IMR-90 (cell line): ENCODE data around the gene EGFL7. TPM values are rescaled to one million over a fixed set of nuclear protein-coding genes. Genes with fewer than 3 reads are reported as not detected.
A peak's percentile ranks its signal among the peaks of the same experiment; 100 is the strongest.

ENCODE experiments used
- ATAC-seq: fragments of 200-7000 bp; cut with Tn5 transposase; 2 replicates; pipeline ENCODE4 v1.9.1; 2020; ENCODE audit warnings: low read depth, mild to moderate bottlenecking, moderate library complexity
- BruUV-seq: library from RNA; stranded (reverse); fragments of 400-500 nt; replicated peaks from 2 replicates; lab custom pipeline; 2021; lab: Mats Ljungman, UMichigan
- CTCF ChIA-PET: fragments of 300-600 bp; formaldehyde crosslinking; extraction: SDS; loops from one replicate; lab custom pipeline; 2021; ENCODE audit warnings: antibody characterized with exemption; lab: Yijun Ruan, JAX
- POLR2A ChIA-PET: fragments of 300-600 bp; sonication (Branson Sonifier 250); formaldehyde crosslinking; loops from one replicate; lab custom pipeline; 2022; ENCODE audit warnings: antibody characterized with exemption; ENCODE audit not compliant: unreplicated experiment; lab: Charles Lee
- DNase-seq: peaks from one replicate; pipeline ENCODE4 v3.0.0; 2013
- H2AFZ ChIP-seq: replicated peaks from 2 replicates; pipeline ENCODE3; 2013; ENCODE audit warnings: low read length, mild to moderate bottlenecking; ENCODE audit not compliant: poor library complexity
- H2AK5ac ChIP-seq: 2 replicates; pipeline ENCODE4 v1.6.1; 2013; ENCODE audit warnings: low read depth, low read length, inconsistent platforms
- H2AK9ac ChIP-seq: replicated peaks from 2 replicates; pipeline ENCODE3; 2013; ENCODE audit warnings: mild to moderate bottlenecking, low read depth, low read length, moderate library complexity; ENCODE audit not compliant: poor library complexity
- H2BK120ac ChIP-seq: 2 replicates; pipeline ENCODE4 v1.6.1; 2013; ENCODE audit warnings: low read depth, low read length, inconsistent platforms
- H2BK15ac ChIP-seq: 3 replicates; pipeline ENCODE4 v1.6.1; 2013; ENCODE audit warnings: low read depth, low read length, inconsistent platforms
- H2BK20ac ChIP-seq: 2 replicates; pipeline ENCODE4 v1.6.1; 2013; ENCODE audit warnings: low read depth, mild to moderate bottlenecking, inconsistent platforms, low read length, moderate library complexity
- H2BK5ac ChIP-seq: 2 replicates; pipeline ENCODE4 v1.6.1; 2013; ENCODE audit warnings: mild to moderate bottlenecking, low read depth, low read length, inconsistent platforms; ENCODE audit not compliant: poor library complexity, severe bottlenecking
- H3K14ac ChIP-seq: replicated peaks from 2 replicates; pipeline ENCODE4 v1.6.1; 2013; ENCODE audit warnings: low read depth, low read length, inconsistent platforms
- H3K18ac ChIP-seq: 2 replicates; pipeline ENCODE4 v1.6.1; 2013; ENCODE audit warnings: low read depth, low read length, control low read depth
- H3K23ac ChIP-seq: 2 replicates; pipeline ENCODE4 v1.6.1; 2013; ENCODE audit warnings: low read depth, low read length, inconsistent platforms
- H3K27ac ChIP-seq: 2 replicates; pipeline ENCODE4 v1.5.1; 2013; ENCODE audit warnings: mild to moderate bottlenecking, control low read depth, low read length; ENCODE audit not compliant: insufficient read depth
- H3K27me3 ChIP-seq: 2 replicates; pipeline ENCODE4 v1.6.1; 2013; ENCODE audit warnings: low read length; ENCODE audit not compliant: control insufficient read depth, insufficient read depth
- H3K36me3 ChIP-seq: 2 replicates; pipeline ENCODE4 v1.6.1; 2013; ENCODE audit warnings: low read length, mixed read lengths; ENCODE audit not compliant: control insufficient read depth, insufficient read depth
- H3K4ac ChIP-seq: 2 replicates; pipeline ENCODE4 v1.6.1; 2013; ENCODE audit warnings: low read depth, low read length, inconsistent platforms
- H3K4me1 ChIP-seq: 2 replicates; pipeline ENCODE4 v1.6.1; 2013; ENCODE audit warnings: low read length, mixed read lengths; ENCODE audit not compliant: control insufficient read depth, insufficient read depth
- H3K4me2 ChIP-seq: 2 replicates; pipeline ENCODE4 v1.6.1; 2013; ENCODE audit warnings: low read depth, mild to moderate bottlenecking, control low read depth, low read length, moderate library complexity
- H3K4me3 ChIP-seq: 2 replicates; pipeline ENCODE4 v1.5.1; 2013; ENCODE audit warnings: low read depth, mild to moderate bottlenecking, control low read depth, low read length, moderate library complexity; ENCODE audit not compliant: insufficient read depth
- H3K56ac ChIP-seq: 2 replicates; pipeline ENCODE4 v1.6.1; 2013; ENCODE audit warnings: low read length, inconsistent platforms; ENCODE audit not compliant: insufficient read depth; ENCODE audit errors: extremely low read depth
- H3K79me1 ChIP-seq, 2 experiments: 2 replicates each; pipeline ENCODE4 v1.6.1; 2013; ENCODE audit warnings: low read length in 2 of 2, inconsistent platforms in 1 of 2, low read depth in 1 of 2
- H3K9ac ChIP-seq: 2 replicates; pipeline ENCODE4 v1.6.1; 2013; ENCODE audit warnings: low read depth, low read length, control low read depth
- H3K9me1 ChIP-seq: 2 replicates; pipeline ENCODE4 v1.6.1; 2013; ENCODE audit warnings: low read length, inconsistent platforms; ENCODE audit not compliant: insufficient read depth
- H3K9me3 ChIP-seq: 2 replicates; pipeline ENCODE4 v1.6.1; 2013; ENCODE audit warnings: low read length; ENCODE audit not compliant: control insufficient read depth, insufficient read depth
- H4K20me1 ChIP-seq: 2 replicates; pipeline ENCODE4 v1.6.1; 2013; ENCODE audit warnings: low read length, inconsistent platforms; ENCODE audit not compliant: insufficient read depth
- H4K5ac ChIP-seq: 2 replicates; pipeline ENCODE4 v1.6.1; 2013; ENCODE audit warnings: mild to moderate bottlenecking, low read depth, low read length, control low read depth
- H4K8ac ChIP-seq, 2 experiments: 2 replicates each; pipeline ENCODE4 v1.6.1; 2013; ENCODE audit warnings: low read depth in 2 of 2, low read length in 2 of 2, control low read depth in 1 of 2, inconsistent platforms in 1 of 2
- H4K91ac ChIP-seq: 2 replicates; pipeline ENCODE4 v1.6.1; 2013; ENCODE audit warnings: low read depth, low read length, inconsistent platforms; ENCODE audit not compliant: insufficient read depth
- CEBPB ChIP-seq: IDR thresholded peaks from 2 replicates; pipeline ENCODE4 v1.6.1; 2012; ENCODE audit warnings: low read depth, low read length, improper control_type of control experiment
- CHD1 ChIP-seq: IDR thresholded peaks from 2 replicates; pipeline ENCODE4 v1.6.1; 2012; ENCODE audit warnings: low read depth, low read length, improper control_type of control experiment
- ELK1 ChIP-seq: fragments of 150-350 bp; IDR thresholded peaks from 2 replicates; pipeline ENCODE4 v1.6.1; 2016; ENCODE audit warnings: low read depth, mild to moderate bottlenecking, low read length, moderate library complexity, borderline replicate concordance
- FOS ChIP-seq: fragments of 150-350 bp; IDR thresholded peaks from 2 replicates; pipeline ENCODE4 v1.6.1; 2016; ENCODE audit warnings: low read depth, low read length
- MAFK ChIP-seq: IDR thresholded peaks from 2 replicates; pipeline ENCODE4 v1.6.1; 2012; ENCODE audit warnings: low read depth, low read length, improper control_type of control experiment
- MAZ ChIP-seq: IDR thresholded peaks from 2 replicates; pipeline ENCODE4 v1.6.1; 2012; ENCODE audit warnings: low read depth, mild to moderate bottlenecking, low read length, improper control_type of control experiment, moderate library complexity, borderline replicate concordance
- NFE2L2 ChIP-seq: fragments of 150-350 bp; IDR thresholded peaks from 2 replicates; pipeline ENCODE4 v1.6.1; 2016; ENCODE audit warnings: low read depth, mild to moderate bottlenecking, low read length
- RAD21 ChIP-seq: IDR thresholded peaks from 2 replicates; pipeline ENCODE4 v1.6.1; 2012; ENCODE audit warnings: low read length, improper control_type of control experiment
- RFX5 ChIP-seq: IDR thresholded peaks from 2 replicates; pipeline ENCODE4 v1.8.0; 2012; ENCODE audit warnings: low read depth, mild to moderate bottlenecking, low read length, moderate library complexity
- WGBS, 2 experiments: methylation state at CpG; one replicate each; pipeline versions ENCODE4 v1.1.5 to v1.1.7; 2013; ENCODE audit warnings: missing lambda C conversion rate in 2 of 2; ENCODE audit not compliant: insufficient read length in 1 of 2; ENCODE audit errors: extremely low coverage in 2 of 2; 5-methylcytosine and 5-hydroxymethylcytosine counted together
- dilution Hi-C: fragments of 300-500 bp; cut with HindIII; formaldehyde crosslinking; loops from one replicate; pipeline ENCODE4 v1.14.3; 2018; ENCODE audit warnings: low sequenced_read_pairs; ENCODE audit not compliant: unreplicated experiment
- in situ Hi-C: fragments of 300-500 bp; cut with MboI; formaldehyde crosslinking; loops from 3 replicates; pipeline ENCODE4 v1.14.3; 2019; ENCODE audit warnings: low sequenced_read_pairs, inconsistent platforms, mixed read lengths
- intact Hi-C: fragments of 100-400 bp; cut with micrococcal nuclease; formaldehyde crosslinking; loops from 2 replicates; pipeline ENCODE4 v1.10.0; 2022
- polyA plus RNA-seq, 3 experiments: library from polyadenylated mRNA; depleted of rRNA; stranded (reverse); fragments of >200 nt; gene quantifications; 2 replicates each; pipeline ENCODE4 v1.2.3, GENCODE V29; 2012; ENCODE audit warnings: low replicate concordance in 1 of 3
- total RNA-seq: library from RNA; depleted of rRNA; stranded (reverse); fragments of >200 nt; gene quantifications from 2 replicates; pipeline ENCODE4 v1.2.3, GENCODE V29; 2012

EGFL7 gene
- total and polyA plus RNA-seq, 2 of the 4 experiments (the other 2 are of a cell fraction), result 2.2 to 10.4 TPM

- Histone ChIP-seq H2AK5ac (peak overlapping the region; percentile 95), H3K27ac (peak overlapping the region; percentile 32), H2BK5ac (peak overlapping the region; percentile 74), H3K9ac (no peak overlapping the region), H4K8ac (peak overlapping the region; percentile 81 to 98), H4K5ac (peak overlapping the region; percentile 61; the same call in 1 of the 2 replicates), H3K36me3 (no peaks in the 10 kb centered on the region), H3K9me1 (0 out of 2 replicates have a peak, but pooled peaks cover 3% of the 10 kb centered on the region), H3K4me1 (peaks cover 23% of the 10 kb centered on the region), H3K79me1 (no peaks in the 10 kb centered on the region), H2BK15ac (peak overlapping the region; percentile 78; the same call in 1 of the 3 replicates), H4K91ac (peak overlapping the region; percentile 96), H2BK120ac (peak overlapping the region; percentile 92), H3K9me3 (no peaks in the 10 kb centered on the region), H4K20me1 (no peaks in the 10 kb centered on the region), H2AFZ (peak overlapping the region; percentile 53), H3K4ac (peak overlapping the region; percentile 87), H3K23ac (no peak overlapping the region), H3K27me3 (no peaks in the 10 kb centered on the region), H3K4me3 (no peak overlapping the region), H3K56ac (no peak overlapping the region), H3K14ac (peak overlapping the region; percentile 28), H2BK20ac (peak overlapping the region; percentile 85), H3K18ac (peak overlapping the region; percentile 10; the same call in 1 of the 2 replicates), H2AK9ac (peak overlapping the region; percentile 98), H3K4me2 (no peak overlapping the region)
- ATAC-seq (no peak), DNase-seq (no peak)
- WGBS, 2 experiments, result 90% methylated on average over 19 of the region's 25 CpGs; no CpG with 5 or more reads in 1 of the 2 experiments
- TF ChIP-seq FOS, result no peak
- no peak for TF ChIP-seq ELK1
- no peak for TF ChIP-seq NFE2L2
- TF ChIP-seq MAZ, result no peak
- TF ChIP-seq CHD1, result no peak
- TF ChIP-seq CEBPB, result no peak
- TF ChIP-seq RAD21, result no peak
- TF ChIP-seq MAFK, result no peak
- no peak for TF ChIP-seq RFX5
- in situ Hi-C loops, result no loop called here
- dilution Hi-C loops, result no loop called here
- intact Hi-C loops, result loop anchor here (2.0 kb wide), 1 partner anchor 68 kb away; the partner anchor contains the start of gene NOTCH1
- ChIA-PET CTCF (no interaction called here), POLR2A (interaction anchor here (0.6 kb wide), 1 partner anchor 125 kb away, joined by 21 read pairs; no protein-coding TSS in a partner anchor)
- no TSS peak for BruUV-seq
Observed at GRCh38 chr9:136614967-136615623, 47.6 kb upstream of the EGFL7 start.
